Ectodermal cell (in vitro differentiated cells): ENCODE measurements around the gene PIGT.

Experiments
- H3K27ac ChIP-seq: 2 replicates; pipeline ENCODE4 v1.7.0; 2013; ENCODE audit warnings: mild to moderate bottlenecking, low read depth, low read length; ENCODE audit not compliant: insufficient read depth, poor library complexity, severe bottlenecking
- H3K27me3 ChIP-seq: 2 replicates; pipeline ENCODE4 v1.7.0; 2013; ENCODE audit warnings: mild to moderate bottlenecking, low read length; ENCODE audit not compliant: insufficient read depth, control insufficient read depth, poor library complexity, severe bottlenecking
- H3K36me3 ChIP-seq: one replicate; pipeline ENCODE4 v1.7.0; 2013; ENCODE audit warnings: low read length; ENCODE audit not compliant: control insufficient read depth, insufficient read depth
- H3K4me1 ChIP-seq: one replicate; pipeline ENCODE4 v1.7.0; 2013; ENCODE audit warnings: low read length; ENCODE audit not compliant: control insufficient read depth, insufficient read depth
- H3K4me3 ChIP-seq: 2 replicates; pipeline ENCODE4 v1.7.0; 2013; ENCODE audit warnings: low read depth, low read length, control low read depth; ENCODE audit not compliant: insufficient read depth
- H3K9me3 ChIP-seq: 2 replicates; pipeline ENCODE4 v1.7.0; 2013; ENCODE audit warnings: mild to moderate bottlenecking, low read length, moderate library complexity; ENCODE audit not compliant: control insufficient read depth
- WGBS, 2 experiments: methylation state at CpG; one replicate each; pipeline ENCODE4 v1.1.7; 2013; ENCODE audit warnings: missing lambda C conversion rate in 2 of 2; 5-methylcytosine and 5-hydroxymethylcytosine counted together

The PIGT gene

GRCh38 chr20:45445805-45446562 lies 30.0 kb downstream of the PIGT start:
- WGBS, 2 experiments: 66 to 71% methylated on average over 6 to 7 of the region's 7 CpGs
- Histone ChIP-seq H3K4me1 (peaks cover 2% of the 10 kb centered on the region), H3K27ac (no peak overlapping the region), H3K27me3 (no peaks in the 10 kb centered on the region), H3K36me3 (no peaks in the 10 kb centered on the region), H3K4me3 (no peak overlapping the region), H3K9me3 (no peaks in the 10 kb centered on the region)

- Histone ChIP-seq H3K4me1 (no peaks in the 10 kb centered on the region), H3K27me3 (no peaks in the 10 kb centered on the region), H3K27ac (no peak overlapping the region), H3K4me3 (no peak overlapping the region), H3K9me3 (no peaks in the 10 kb centered on the region), H3K36me3 (no peaks in the 10 kb centered on the region)
- 74 to 78% methylated on average over 4 to 6 of the region's 6 CpGs for WGBS, 2 experiments
Measured at GRCh38 chr20:45448270-45448669, 32.3 kb downstream of the PIGT start.

GRCh38 chr20:45449528-45449927 lies 33.6 kb downstream of the PIGT start:
- WGBS, 2 experiments: 92% methylated on average over 3 of the region's 3 CpGs
- H3K9me3 ChIP-seq: no peaks in the 10 kb centered on the region
- H3K27ac ChIP-seq: no peak overlapping the region
- H3K4me3 ChIP-seq: no peak overlapping the region
- H3K36me3 ChIP-seq: no peaks in the 10 kb centered on the region
- no peaks in the 10 kb centered on the region for H3K27me3 ChIP-seq
- H3K4me1 ChIP-seq: no peaks in the 10 kb centered on the region

- Histone ChIP-seq H3K27ac (no peak overlapping the region), H3K4me3 (no peak overlapping the region), H3K4me1 (no peaks in the 10 kb centered on the region), H3K27me3 (no peaks in the 10 kb centered on the region), H3K36me3 (no peaks in the 10 kb centered on the region), H3K9me3 (no peaks in the 10 kb centered on the region)
- 75 to 76% methylated on average over 5 of the region's 5 CpGs for WGBS, 2 experiments
Measured at GRCh38 chr20:45450097-45450818, 34.3 kb downstream of the PIGT start.

GRCh38 chr20:45452238-45452637 lies 36.3 kb downstream of the PIGT start:
- H3K27ac ChIP-seq: no peak overlapping the region
- no peaks in the 10 kb centered on the region for H3K27me3 ChIP-seq
- no peaks in the 10 kb centered on the region for H3K9me3 ChIP-seq
- H3K4me3 ChIP-seq: no peak overlapping the region
- H3K36me3 ChIP-seq: no peaks in the 10 kb centered on the region
- 73 to 74% methylated on average over 4 of the region's 4 CpGs for WGBS, 2 experiments
- H3K4me1 ChIP-seq: no peaks in the 10 kb centered on the region

GRCh38 chr20:45452772-45453691 lies 37.1 kb downstream of the PIGT start:
- Histone ChIP-seq H3K27ac (no peak overlapping the region), H3K36me3 (no peaks in the 10 kb centered on the region), H3K4me1 (no peaks in the 10 kb centered on the region), H3K27me3 (no peaks in the 10 kb centered on the region), H3K9me3 (no peaks in the 10 kb centered on the region), H3K4me3 (no peak overlapping the region)
- WGBS, 2 experiments: 71 to 81% methylated on average over 4 of the region's 4 CpGs

- Histone ChIP-seq H3K27ac (no peak overlapping the region), H3K4me1 (no peaks in the 10 kb centered on the region), H3K4me3 (no peak overlapping the region), H3K36me3 (no peaks in the 10 kb centered on the region), H3K9me3 (no peaks in the 10 kb centered on the region), H3K27me3 (no peaks in the 10 kb centered on the region)
- 13% methylated on average over 6 of the region's 6 CpGs for WGBS, 2 experiments
Measured at GRCh38 chr20:45456632-45457031, 40.7 kb downstream of the PIGT start.

GRCh38 chr20:45459606-45460005 lies 43.7 kb downstream of the PIGT start:
- 95 to 96% methylated on average over 3 to 4 of the region's 5 CpGs for WGBS, 2 experiments
- no peaks in the 10 kb centered on the region for H3K27me3 ChIP-seq
- no peaks in the 10 kb centered on the region for H3K4me1 ChIP-seq

GRCh38 chr20:45461225-45461624 lies 45.3 kb downstream of the PIGT start:
- Histone ChIP-seq H3K27ac (no peak overlapping the region), H3K4me1 (no peaks in the 10 kb centered on the region), H3K27me3 (no peaks in the 10 kb centered on the region), H3K9me3 (no peaks in the 10 kb centered on the region), H3K4me3 (no peak overlapping the region), H3K36me3 (no peaks in the 10 kb centered on the region)
- 90 to 92% methylated on average over 1 of the region's 1 CpG for WGBS, 2 experiments

More at GRCh38 chr20:45459606-45460005, 43.7 kb downstream of the PIGT start:
- no peaks in the 10 kb centered on the region for H3K36me3 ChIP-seq
- no peak overlapping the region for H3K4me3 ChIP-seq
- H3K9me3 ChIP-seq: no peaks in the 10 kb centered on the region
- H3K27ac ChIP-seq: no peak overlapping the region
